ENCODE measurements around the gene ENKD1.

The ENKD1 gene

DNA sequence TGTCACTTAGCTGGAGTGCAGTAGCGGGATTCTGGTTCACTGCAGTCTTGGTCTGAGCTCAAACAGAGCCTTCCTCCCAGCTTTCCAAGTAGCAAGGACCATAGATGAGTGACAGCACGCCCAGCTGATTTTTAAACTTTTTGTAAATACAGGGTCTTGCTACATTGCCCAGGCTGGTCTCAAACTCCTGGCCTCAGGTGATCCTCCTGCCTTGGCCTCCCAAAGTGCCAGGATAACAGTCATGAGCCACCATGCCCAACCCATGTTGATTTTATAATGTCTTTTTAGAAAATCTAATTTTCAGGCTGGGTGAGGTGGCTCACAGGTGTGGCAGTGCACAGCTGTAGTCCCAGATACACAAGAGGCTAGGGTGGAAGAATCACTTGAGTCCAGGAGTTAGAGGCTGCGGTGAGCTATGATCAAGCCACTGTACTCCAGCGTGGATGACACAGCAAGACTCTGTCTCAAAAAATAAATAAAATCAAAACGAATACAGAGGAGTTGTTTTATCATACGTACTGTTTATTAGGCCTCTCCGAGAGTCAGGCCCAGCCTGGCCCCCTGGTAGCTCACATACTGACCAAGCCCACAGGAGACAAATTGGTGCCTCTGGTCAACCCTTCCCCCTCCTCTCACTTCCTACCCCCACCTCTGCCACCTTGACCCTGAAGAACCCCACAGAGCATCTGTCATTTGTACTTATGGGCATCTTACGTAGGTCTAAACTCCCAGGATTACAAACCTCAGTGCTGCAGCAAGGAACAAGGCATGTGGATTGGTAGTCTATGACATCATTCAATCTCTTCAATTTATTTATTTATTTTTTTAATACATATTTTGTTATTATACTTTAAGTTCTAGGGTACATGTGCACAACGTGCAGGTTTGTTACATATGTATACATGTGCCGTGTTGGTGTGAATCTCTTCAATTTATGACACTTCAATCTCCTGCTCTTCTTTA, 13.7 kb upstream of the ENKD1 start:
- no peak for DNase-seq (ENCODE audit: low spot score)

DNA sequence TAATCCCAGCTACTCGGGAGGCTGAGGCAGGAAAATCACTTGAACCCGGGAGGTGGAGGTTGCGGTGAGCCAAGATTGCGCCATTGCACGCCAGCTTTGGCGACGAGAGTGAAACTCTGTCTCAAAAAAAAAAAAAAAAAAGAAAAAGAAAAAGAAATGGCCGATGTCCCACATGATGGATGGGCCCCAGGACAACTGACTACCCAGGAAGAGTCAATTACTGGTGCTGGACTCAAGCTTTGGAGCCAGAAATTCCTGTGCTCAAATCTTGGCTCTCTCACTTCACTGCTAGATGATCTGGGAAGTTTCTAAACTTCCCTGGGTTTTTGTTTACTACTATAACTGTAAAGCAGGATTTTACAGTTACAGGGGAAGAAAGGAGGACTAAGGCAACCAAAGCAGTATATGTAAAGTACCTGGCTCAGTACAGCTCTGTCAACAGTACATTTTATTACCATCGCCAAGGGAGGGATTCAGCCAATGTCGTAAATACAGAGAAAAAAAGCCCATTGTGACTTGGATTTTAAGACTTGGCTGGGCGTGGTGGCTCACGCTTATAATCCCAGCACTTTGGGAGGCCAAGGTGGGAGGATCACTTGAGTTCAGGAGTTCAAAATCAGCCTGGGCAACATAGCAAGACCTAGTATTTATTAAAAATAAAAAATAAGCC, 11.9 kb upstream of the ENKD1 start:
- no peak for DNase-seq (ENCODE audit: low spot score)

DNA sequence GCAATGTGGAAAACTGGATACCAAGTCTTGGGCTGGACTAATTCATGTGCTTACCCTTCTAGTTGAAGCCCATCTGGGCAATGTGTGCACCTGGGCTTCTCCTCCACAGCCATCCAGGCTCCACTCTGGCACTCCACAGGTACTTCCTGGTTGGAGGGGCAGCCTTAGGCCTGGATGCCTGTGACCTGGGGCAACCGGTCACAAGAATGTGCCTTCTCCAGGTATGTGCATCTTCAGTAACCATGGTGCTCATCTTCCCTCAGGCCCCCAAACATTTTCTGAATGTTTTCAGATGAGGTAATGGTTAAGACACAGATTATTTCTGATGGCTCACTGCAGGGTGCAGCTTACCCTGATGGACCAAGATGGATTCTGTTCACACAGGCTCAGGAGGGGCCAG, 11.2 kb upstream of the ENKD1 start:
- peak; percentile 41 for DNase-seq (ENCODE audit: low spot score)

DNA sequence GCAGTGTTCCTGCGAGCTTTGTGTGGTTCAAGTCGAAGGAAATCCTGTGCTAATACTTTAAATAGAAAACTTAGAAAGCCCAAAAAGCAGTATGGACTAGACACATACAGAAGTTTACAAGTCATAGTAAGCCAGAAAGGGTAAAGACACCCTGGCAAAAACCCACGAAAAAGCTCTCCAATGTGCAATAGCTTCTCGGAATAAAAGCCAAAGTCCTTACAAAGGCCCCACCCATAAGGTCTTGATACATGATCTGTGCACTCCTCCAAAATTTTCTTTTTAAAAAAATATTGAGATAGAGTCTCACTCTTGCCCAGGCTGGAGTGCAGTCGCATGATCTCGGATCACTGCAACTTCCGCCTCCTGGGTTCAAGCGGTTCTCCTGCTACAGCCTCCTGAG, 10.4 kb upstream of the ENKD1 start:
- DNase-seq (ENCODE audit: low spot score), result no peak

DNA sequence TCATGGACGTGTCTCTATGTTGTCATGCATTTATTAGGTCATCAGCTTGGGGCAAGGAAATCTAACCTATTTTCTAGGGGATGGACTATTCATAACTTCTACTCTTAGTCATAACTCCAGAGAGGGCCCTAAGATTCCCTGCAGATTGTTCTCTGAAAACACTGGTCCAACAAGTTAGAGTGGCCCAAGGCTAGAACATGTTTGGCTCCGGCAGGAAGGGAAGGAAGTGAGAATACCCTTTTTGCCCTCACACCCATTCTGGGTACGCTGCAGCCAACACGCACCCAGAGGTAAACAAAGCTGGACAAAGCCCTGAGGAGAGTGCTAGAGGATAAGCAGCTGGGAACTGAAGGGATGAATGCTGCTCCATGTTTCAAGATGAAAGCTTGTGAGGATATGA, 10.0 kb upstream of the ENKD1 start:
- DNase-seq (ENCODE audit: low spot score), result no peak

DNA sequence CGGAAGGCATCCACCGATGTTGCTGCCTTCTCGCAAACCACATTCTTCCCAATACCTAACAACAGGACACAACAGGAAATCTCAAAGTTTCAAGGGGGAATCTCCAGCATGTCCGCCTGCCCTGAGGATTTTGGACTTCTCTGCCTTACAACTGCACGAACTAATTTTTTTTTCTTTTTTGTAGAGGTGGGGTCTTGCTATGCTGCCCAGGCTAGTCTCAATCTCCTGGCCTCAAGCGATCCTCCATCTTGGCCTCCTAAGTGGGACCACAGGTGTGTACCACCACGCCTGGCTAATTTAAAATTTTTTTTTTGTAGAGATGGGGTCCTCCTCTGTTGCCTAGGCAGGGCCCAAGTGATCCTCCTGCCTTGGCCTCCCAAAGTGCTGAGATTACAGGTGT, 9.4 kb upstream of the ENKD1 start:
- no peak for DNase-seq (ENCODE audit: low spot score)

DNA sequence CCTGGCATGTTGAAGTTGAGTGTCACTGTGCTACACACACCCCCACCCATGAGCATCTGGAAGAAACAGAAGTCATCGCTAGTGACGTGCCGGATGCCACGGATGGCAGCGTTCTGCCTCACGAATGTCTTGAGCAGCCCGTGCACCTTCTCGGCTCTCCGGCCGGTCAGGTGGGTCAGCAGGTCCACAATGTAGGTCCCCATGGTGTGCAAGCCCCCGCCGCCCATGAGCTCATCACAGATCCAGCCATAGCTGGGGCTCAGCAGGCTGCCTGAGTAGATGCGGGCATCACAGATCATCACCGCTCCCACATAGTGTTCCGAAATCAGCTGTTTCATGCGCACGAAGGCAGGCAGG, 9.0 kb upstream of the ENKD1 start:
- DNase-seq (ENCODE audit: low spot score), result no peak

DNA sequence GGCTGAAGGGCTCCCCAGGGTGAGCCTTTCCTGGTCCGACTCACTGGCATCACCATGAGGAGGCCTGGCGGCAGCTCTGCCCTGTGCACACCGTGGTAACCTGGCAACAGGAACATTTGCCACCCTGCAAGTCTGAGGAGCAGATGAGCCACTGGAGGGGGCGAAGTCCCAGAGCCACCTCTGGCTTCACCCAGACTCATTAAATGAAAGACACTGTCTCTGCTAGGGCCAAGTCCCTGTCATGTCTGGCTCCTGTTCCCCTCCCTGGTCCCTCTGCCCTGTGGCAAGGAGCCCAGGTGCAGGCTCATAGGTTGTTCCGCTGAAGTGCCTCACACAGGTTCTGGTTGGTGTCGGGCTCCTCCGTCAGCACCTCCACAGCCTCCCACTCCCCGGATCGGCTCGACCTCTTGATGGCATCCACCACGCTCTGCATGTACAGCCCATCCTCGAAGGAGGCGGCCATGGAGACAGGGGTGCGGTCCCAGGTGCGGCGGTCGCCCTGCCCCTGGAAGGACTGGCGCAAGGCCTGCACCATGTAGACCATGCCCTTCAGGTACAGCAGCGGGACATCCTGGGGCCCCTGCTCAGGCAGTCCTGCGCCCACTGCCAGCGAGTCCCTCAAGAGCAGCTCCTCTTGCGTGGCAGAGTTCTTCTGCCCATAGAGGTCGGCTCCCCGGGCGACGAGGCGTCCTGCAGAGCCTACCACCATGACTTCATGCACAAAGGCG, 8.5 kb upstream of the ENKD1 start:
- no peak for DNase-seq (ENCODE audit: low spot score)

DNA sequence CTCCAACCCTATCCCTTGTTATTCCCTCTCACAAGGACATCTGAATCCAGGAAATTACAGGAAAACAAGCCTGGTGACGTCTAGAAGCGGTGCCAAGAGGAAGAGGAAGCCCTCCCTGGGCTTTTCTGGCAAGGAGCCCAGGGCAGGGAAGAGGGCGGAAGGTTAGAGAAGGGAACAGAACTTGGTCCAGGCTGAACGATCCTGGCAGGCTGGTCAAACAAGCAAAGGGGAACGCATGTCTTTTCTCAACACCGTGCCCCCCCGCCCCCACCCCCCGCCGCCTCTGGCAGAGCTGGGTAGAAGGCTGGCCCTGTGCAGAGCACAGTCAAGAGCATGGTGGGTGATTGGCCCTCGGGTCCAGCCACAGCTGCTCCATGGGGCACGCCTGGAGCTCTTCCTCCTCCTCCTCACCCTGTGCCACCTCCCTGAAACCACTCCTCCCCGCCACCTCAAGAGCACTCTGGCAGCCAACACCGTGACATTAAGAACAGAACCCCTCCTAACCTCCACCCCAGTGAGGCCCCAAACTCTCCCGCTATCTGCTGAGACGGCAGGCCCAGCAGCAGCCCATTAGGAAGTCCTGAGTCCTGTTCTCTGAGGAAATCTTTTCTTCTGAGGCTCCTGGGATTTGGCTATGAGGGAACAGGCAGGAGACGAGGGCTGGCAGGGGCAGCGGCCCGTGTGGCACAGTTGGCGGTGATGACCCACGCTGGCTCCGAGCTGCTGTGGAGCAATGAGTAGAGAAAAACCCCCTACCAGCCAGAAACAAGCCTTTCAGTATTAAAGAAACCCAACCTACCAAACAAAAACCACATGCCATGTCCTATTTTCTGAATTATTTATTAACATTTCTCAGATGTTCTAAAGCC, 7.4 kb upstream of the ENKD1 start:
- peak; percentile 60 for DNase-seq (ENCODE audit: low spot score)

DNA sequence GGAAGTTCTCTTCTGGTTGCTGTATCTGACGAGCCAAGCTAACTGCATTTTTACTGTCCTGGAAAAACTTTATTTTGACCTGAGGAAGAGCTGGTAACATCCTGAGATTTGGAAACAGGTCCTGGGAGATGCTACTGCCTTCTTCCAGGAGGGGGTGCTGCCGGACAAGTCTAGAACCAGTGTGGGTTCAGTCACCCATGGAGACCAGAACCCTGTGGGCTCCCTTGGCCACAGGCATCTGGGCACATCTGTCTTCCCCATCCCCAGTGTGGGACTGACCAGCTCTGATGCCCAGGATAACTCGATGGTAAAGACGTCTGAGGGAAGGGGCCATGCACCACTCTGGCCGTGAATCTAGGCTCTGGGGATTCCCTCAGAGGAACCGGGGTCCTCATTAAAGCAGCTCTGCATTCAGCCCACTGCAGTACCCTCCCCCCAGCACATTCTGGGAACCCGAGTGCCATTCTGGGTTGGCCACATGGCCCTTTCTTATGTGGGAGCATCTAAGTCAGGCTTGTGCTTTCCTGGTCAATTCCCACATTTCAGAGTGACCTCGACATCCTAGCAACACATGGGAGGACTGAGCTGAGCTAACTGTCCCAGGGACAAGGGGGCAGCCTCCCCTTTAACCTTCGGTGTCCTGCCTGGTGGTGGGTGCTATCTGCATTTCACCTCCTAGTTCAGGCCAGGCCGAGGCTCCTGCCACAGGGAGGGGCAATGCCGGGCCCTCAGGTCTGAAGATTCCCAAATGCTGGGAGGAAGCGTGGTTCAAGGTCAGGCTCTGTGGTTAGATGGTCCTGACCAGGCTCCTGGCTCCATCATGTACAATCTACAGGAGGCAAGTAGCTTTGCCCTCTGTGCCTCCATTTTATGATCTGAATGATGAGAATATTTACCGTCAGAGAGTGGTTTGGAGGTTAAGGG, 6.5 kb upstream of the ENKD1 start:
- peak; percentile 79 for DNase-seq (ENCODE audit: low spot score)

DNA sequence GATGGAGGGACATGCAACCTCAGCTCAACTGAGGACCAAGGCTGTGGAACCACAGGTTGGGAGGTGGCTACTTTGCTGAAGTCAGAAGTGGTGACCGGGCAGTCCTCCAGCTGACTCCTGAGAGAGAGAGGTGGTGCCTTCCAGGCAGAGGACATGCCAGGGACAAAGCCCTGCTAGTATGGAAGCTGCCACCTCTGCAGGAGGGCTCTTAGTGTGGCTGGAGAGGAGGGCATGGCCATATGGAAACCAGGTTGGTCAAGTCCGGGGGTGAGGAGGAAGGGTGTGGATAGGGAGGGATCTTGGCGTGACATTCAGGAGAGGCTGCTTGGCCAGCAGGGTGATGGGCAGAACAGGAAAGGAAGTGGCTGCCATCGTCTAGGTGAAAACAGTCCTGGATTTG, 5.8 kb upstream of the ENKD1 start:
- DNase-seq (ENCODE audit: low spot score), result no peak

DNA sequence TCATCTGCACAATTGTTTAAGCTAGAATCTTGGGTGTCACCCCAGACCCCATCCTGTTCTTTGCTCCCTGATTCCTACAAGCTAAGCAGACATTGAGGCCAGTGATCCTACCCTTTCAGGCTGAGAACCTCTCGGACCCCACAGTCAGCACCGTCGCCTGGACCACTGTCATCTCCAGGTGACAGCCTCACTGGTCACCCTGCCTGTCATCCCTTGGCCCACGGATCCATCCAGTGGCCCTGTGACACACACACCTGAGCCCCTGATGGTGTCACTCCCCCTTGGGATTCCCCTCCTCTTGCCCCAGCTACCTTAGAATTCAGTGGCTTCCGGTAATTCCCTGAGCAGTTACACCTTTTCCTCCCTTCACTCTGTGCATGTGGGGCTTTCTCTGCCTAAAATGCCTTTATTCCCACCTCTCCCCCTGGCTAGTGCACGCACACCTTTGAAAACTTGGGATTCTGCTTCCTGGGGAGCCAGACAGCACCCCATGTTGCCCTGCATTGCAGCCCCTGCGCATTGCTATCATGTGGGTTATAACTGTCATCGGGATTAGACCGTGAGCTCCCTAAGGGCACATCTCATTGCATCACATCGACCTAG, 3.0 kb upstream of the ENKD1 start:
- DNase-seq (ENCODE audit: low spot score), result no peak

DNA sequence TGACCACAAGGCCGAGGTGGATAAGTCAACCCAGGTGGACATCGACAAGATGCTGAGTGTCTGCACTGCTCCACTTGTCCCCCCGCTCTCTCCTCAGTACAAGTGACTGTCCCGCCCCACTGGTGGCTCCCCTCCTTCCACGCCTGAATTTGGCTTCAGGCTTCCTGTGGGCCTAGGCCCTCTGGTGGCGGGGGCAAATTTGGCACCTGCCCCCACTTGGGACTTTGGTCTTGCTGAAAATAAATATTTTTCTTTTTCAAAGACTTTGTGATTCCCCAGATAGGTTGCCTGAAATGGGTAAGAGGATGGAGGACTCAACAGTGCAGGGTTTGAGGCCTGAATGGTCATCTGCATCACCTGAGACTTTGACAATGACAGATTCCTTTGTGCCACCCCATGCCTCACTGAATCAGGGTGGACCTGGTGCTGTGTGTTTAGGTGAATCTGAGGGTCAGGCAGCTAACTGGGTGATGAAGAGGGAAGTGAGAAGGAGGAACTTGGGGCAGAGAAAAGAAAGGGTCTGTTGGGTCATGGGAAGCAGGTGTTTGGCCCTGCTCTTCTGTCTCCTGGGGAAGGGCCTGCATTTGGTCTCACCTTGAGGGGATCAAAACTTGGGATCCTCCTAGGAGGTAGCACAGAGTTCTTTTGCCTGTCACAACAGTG, 2.1 kb upstream of the ENKD1 start:
- DNase-seq (ENCODE audit: low spot score), result no peak

DNA sequence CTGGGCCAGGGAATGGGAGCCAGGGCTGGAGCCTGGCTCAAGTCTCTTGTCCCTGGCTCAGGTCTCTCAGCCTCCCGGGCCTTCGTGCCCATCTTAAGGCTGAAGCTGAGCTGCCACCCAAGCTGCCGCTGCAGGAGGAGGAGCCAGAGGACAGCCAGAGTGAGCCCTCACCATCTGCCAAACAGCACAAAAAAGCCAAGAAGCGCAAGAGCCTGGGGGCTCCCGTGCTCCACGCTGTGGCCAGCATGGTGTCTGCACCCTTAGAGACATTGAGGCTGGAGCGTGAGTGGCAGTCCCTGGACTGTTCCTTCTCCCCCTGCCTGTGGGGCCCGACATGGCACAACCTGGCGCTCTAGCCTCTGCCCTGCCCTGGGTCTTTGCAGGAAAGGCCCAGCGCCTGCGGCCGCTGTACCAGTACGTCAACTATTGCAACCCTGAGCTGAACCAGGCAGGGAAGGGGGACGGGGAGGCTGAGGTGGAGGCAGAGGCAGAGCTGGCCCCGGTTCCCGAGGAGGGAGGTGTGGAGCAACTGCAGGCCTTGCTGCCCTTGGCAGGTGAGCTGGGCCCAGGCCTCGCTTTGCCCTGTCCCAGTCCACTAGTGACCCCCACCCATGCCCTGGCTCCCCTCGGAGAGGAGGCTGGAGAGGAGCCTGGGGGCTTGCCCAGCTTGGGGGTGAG, 1.4 kb upstream of the ENKD1 start:
- peak; percentile 95 for DNase-seq (ENCODE audit: low spot score)

DNA sequence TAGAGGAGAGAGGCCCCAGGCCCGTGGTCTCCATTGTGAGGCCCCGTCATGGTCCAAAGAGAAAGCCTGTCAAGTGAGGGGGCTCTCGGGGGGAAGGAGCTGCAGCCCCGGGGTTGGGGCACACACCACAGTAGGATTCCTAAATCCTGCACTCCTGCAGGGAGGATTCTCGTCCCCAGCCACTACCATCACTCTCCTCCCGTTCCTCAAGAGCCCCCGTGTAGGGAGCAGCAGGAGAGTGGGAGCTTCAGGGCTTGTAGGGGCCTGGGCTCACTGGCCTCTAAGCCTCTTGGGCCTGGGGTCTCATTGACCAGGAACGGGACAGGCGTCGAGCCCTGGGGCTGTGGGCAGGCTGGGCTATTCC, 885 bp upstream of the ENKD1 start:
- no peak for DNase-seq (ENCODE audit: low spot score)

DNA sequence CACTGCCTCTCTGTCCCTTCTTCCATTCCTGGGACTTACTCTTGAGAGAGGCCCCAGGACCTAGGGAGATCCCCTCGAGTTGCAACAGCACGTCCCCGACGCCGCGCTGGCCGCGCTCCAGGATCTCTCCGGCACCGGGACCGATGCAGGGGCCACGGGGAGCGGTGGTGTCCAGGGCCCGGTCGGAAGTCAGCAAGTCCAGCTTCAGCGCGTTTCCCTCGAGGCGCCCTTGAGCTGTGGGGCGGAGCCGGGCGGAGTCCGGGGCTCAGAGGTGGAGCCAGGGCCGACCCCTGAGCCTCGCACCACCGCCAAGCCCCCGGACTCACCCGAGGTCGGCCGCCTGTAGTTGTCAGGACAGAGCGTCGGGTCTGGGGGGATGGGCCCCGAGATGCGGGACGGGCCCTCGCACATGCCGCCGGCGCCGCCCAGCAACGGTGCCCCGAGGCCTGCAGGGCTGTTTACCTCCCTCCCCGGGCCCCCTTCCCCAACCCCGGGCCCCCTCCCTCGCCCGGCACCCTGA, 458 bp downstream of the ENKD1 start:
- DNase-seq (ENCODE audit: low spot score), result peak; percentile 38

DNA sequence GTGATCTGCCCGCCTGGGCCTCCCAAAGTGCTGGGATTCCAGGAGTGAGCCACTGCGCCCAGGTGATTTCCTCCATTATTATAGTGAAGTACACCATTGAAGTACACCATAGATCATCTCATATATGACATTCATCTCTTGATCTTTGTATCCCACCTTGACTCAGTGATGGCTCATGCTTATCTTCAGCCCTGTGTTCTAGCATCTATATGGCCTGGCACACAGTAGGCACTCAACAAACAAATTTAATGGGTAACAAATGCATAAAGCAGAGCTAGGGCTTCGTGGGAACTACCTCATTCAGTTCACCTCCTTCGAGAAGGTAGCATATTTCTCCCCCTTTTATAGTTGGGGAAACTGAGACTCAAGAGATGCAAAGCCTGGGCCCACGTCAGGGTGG, 952 bp downstream of the ENKD1 start:
- DNase-seq (ENCODE audit: low spot score), result no peak

DNA sequence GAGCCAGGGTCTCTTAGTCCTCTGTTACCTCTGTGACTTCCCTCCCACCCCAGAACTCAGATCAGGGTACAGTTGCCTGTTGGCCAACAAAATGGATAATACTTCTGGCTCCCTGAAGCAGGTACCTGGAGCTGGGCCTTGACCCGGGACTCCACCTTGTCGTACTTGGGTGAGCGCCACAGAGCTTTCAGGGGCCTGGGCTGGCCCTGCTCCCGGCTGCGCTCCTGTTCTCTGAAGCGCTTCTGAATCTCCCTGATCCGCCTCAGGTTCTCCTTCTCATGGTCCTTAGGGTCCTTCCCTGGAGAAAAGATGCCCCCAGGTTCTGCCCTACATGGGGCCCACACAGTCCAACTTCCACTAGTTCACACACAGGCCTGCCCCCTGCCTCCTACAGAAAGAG, 1.7 kb downstream of the ENKD1 start:
- DNase-seq (ENCODE audit: low spot score), result no peak

DNA sequence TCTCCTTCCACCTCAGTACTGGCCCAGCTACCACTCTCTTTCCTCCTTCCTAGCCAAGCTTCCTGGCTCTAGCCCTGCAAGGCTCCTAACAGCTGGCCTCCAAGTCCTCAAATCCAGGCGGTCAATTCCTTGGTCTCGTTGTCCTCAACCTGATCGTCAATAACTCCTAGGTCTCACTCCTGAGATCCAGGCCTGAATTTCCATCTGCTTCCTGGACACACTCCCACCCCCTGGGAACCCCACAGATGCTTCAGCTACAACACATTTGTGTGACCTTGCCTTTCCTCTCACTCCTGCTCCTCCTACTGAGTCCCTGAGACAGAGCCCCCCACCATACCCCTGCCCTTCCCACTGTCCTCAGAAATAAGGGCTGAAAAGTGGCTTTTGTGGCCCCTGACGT, 2.3 kb downstream of the ENKD1 start:
- DNase-seq (ENCODE audit: low spot score), result no peak

Measured in kidney tubule cell (primary cell).